ENCODE data around the gene MAP1LC3B.

The MAP1LC3B gene

GRCh38 chr16:87416826-87417527, 24.8 kb downstream of the MAP1LC3B start:
- Mint-ChIP-seq H3K36me3 (peaks cover 3 to 7% of the 10 kb centered on the region in 2 donors), H3K4me3 (no peak overlapping the region), H3K27me3 (no peaks in the 10 kb centered on the region), H3K9me3 (peaks cover 0 to 2% of the 10 kb centered on the region in 2 donors), H3K4me1 (no peaks in the 10 kb centered on the region), H3K27ac (no peak overlapping the region)
- ATAC-seq (replicated peaks) (no peak), DNase-seq (no peak)

GRCh38 chr16:87417528-87417910, 25.4 kb downstream of the MAP1LC3B start:
- Mint-ChIP-seq H3K36me3 (peaks cover 5 to 10% of the 10 kb centered on the region in 2 donors), H3K4me3 (no peak overlapping the region), H3K27me3 (no peaks in the 10 kb centered on the region), H3K9me3 (peaks cover 0 to 3% of the 10 kb centered on the region in 2 donors), H3K4me1 (no peaks in the 10 kb centered on the region), H3K27ac (no peak overlapping the region)
- no peak for DNase-seq
- ATAC-seq (replicated peaks): no peak

GRCh38 chr16:87418216-87418615, 26.1 kb downstream of the MAP1LC3B start:
- ATAC-seq (replicated peaks): no peak
- no peak for DNase-seq
- peaks cover 5 to 12% of the 10 kb centered on the region in 2 donors for H3K36me3 Mint-ChIP-seq
- H3K27ac Mint-ChIP-seq: no peak overlapping the region
- no peak overlapping the region for H3K4me3 Mint-ChIP-seq
- no peaks in the 10 kb centered on the region for H3K4me1 Mint-ChIP-seq
- no peaks in the 10 kb centered on the region for H3K27me3 Mint-ChIP-seq
- peaks cover 0 to 3% of the 10 kb centered on the region in 2 donors for H3K9me3 Mint-ChIP-seq

- Mint-ChIP-seq H3K27me3 (no peaks in the 10 kb centered on the region), H3K36me3 (peaks cover 5 to 10% of the 10 kb centered on the region in 2 donors), H3K27ac (no peak overlapping the region), H3K4me3 (no peak overlapping the region), H3K9me3 (peaks cover 0 to 3% of the 10 kb centered on the region in 2 donors), H3K4me1 (no peaks in the 10 kb centered on the region)
- no peak for DNase-seq
- no peak for ATAC-seq (replicated peaks)
These were observed 26.5 kb downstream of the MAP1LC3B start for GRCh38 chr16:87418644-87419043.

- H3K27ac Mint-ChIP-seq: no peak overlapping the region
- no peak for ATAC-seq (replicated peaks)
These were observed 28.2 kb downstream of the MAP1LC3B start for GRCh38 chr16:87420026-87421002.

GRCh38 chr16:87421003-87421912, 29.1 kb downstream of the MAP1LC3B start:
- Mint-ChIP-seq H3K4me3 (no peak overlapping the region), H3K36me3 (peaks cover 5 to 10% of the 10 kb centered on the region in 2 donors), H3K4me1 (no peaks in the 10 kb centered on the region), H3K27me3 (no peaks in the 10 kb centered on the region), H3K9me3 (peaks cover 0 to 3% of the 10 kb centered on the region in 2 donors), H3K27ac (no peak overlapping the region)
- ATAC-seq (replicated peaks) (no peak), DNase-seq (no peak)

More at GRCh38 chr16:87420026-87421002, 28.2 kb downstream of the MAP1LC3B start:
- no peak overlapping the region for H3K4me3 Mint-ChIP-seq
- DNase-seq: no peak
- peaks cover 5 to 10% of the 10 kb centered on the region in 2 donors for H3K36me3 Mint-ChIP-seq
- H3K9me3 Mint-ChIP-seq: peaks cover 0 to 3% of the 10 kb centered on the region in 2 donors
- H3K27me3 Mint-ChIP-seq: no peaks in the 10 kb centered on the region
- H3K4me1 Mint-ChIP-seq: no peaks in the 10 kb centered on the region

- no peaks in the 10 kb centered on the region for H3K27me3 Mint-ChIP-seq
- no peak for DNase-seq
- no peak overlapping the region for H3K4me3 Mint-ChIP-seq
These were observed 30.0 kb downstream of the MAP1LC3B start for GRCh38 chr16:87422106-87422505.

GRCh38 chr16:87423429-87423828, 31.3 kb downstream of the MAP1LC3B start:
- peaks cover 0 to 3% of the 10 kb centered on the region in 2 donors for H3K9me3 Mint-ChIP-seq
- H3K36me3 Mint-ChIP-seq: peaks cover 5 to 10% of the 10 kb centered on the region in 2 donors
- H3K27me3 Mint-ChIP-seq: no peaks in the 10 kb centered on the region
- no peak overlapping the region for H3K27ac Mint-ChIP-seq
- DNase-seq (no peak), ATAC-seq (replicated peaks) (no peak)
- no peaks in the 10 kb centered on the region for H3K4me1 Mint-ChIP-seq
- H3K4me3 Mint-ChIP-seq: no peak overlapping the region

More at GRCh38 chr16:87422106-87422505, 30.0 kb downstream of the MAP1LC3B start:
- peaks cover 5 to 10% of the 10 kb centered on the region in 2 donors for H3K36me3 Mint-ChIP-seq
- no peak for ATAC-seq (replicated peaks)
- no peak overlapping the region for H3K27ac Mint-ChIP-seq
- H3K4me1 Mint-ChIP-seq: no peaks in the 10 kb centered on the region
- peaks cover 0 to 3% of the 10 kb centered on the region in 2 donors for H3K9me3 Mint-ChIP-seq

- DNase-seq (no peak), ATAC-seq (replicated peaks) (no peak)
- Mint-ChIP-seq H3K27ac (no peak overlapping the region), H3K4me3 (no peak overlapping the region), H3K9me3 (peaks cover 0 to 3% of the 10 kb centered on the region in 2 donors), H3K36me3 (peaks cover 5 to 10% of the 10 kb centered on the region in 2 donors), H3K4me1 (no peaks in the 10 kb centered on the region), H3K27me3 (no peaks in the 10 kb centered on the region)
These were observed 32.1 kb downstream of the MAP1LC3B start for GRCh38 chr16:87424266-87424665.

- Mint-ChIP-seq H3K4me1 (no peaks in the 10 kb centered on the region), H3K36me3 (peaks cover 5 to 11% of the 10 kb centered on the region in 2 donors), H3K9me3 (peaks cover 0 to 3% of the 10 kb centered on the region in 2 donors), H3K27ac (no peak overlapping the region), H3K4me3 (no peak overlapping the region), H3K27me3 (no peaks in the 10 kb centered on the region)
- no peak for DNase-seq
- ATAC-seq (replicated peaks): no peak
These were observed 33.8 kb downstream of the MAP1LC3B start for GRCh38 chr16:87425941-87426340.

- H3K27ac Mint-ChIP-seq: no peak overlapping the region
- ATAC-seq (replicated peaks) (no peak), DNase-seq (no peak)
- H3K4me3 Mint-ChIP-seq: no peak overlapping the region
- no peaks in the 10 kb centered on the region for H3K4me1 Mint-ChIP-seq
- no peaks in the 10 kb centered on the region for H3K27me3 Mint-ChIP-seq
- H3K9me3 Mint-ChIP-seq: peaks cover 0 to 3% of the 10 kb centered on the region in 2 donors
- peaks cover 5 to 9% of the 10 kb centered on the region in 2 donors for H3K36me3 Mint-ChIP-seq
These were observed 34.5 kb downstream of the MAP1LC3B start for GRCh38 chr16:87426423-87427215.

GRCh38 chr16:87431926-87432325, 39.8 kb downstream of the MAP1LC3B start:
- H3K27me3 Mint-ChIP-seq: peaks cover 0 to 6% of the 10 kb centered on the region in 2 donors
- no peak overlapping the region for H3K4me3 Mint-ChIP-seq
- DNase-seq (no peak), ATAC-seq (replicated peaks) (no peak)
- H3K4me1 Mint-ChIP-seq: peaks cover 2 to 7% of the 10 kb centered on the region in 2 donors
- no peaks in the 10 kb centered on the region for H3K9me3 Mint-ChIP-seq
- H3K27ac Mint-ChIP-seq: no peak overlapping the region
- peaks cover 0 to 1% of the 10 kb centered on the region in 2 donors for H3K36me3 Mint-ChIP-seq

GRCh38 chr16:87432330-87432915, 40.3 kb downstream of the MAP1LC3B start:
- ATAC-seq (replicated peaks) (no peak), DNase-seq (no peak)
- H3K9me3 Mint-ChIP-seq: no peaks in the 10 kb centered on the region
- H3K4me1 Mint-ChIP-seq: peaks cover 2 to 7% of the 10 kb centered on the region in 2 donors
- H3K36me3 Mint-ChIP-seq: peaks cover 0 to 1% of the 10 kb centered on the region in 2 donors
- no peak overlapping the region for H3K27ac Mint-ChIP-seq
- peaks cover 0 to 6% of the 10 kb centered on the region in 2 donors for H3K27me3 Mint-ChIP-seq
- no peak overlapping the region for H3K4me3 Mint-ChIP-seq

All from stimulated activated naive B cell treated with anti-CD40 and anti-IgM and Interleukin-4, amounts not matched to agents 10 μg/mL and 1 μg/mL and 100 μg/mL, for 72 hours (primary cell).